Measurements from ENCODE around the gene RICTOR.
"Not testable (repeated sequence)": the region's sequence is repeated elsewhere in the genome, so short reads cannot be mapped to it uniquely, and the experiment has no call there.

Gene RICTOR

DNA sequence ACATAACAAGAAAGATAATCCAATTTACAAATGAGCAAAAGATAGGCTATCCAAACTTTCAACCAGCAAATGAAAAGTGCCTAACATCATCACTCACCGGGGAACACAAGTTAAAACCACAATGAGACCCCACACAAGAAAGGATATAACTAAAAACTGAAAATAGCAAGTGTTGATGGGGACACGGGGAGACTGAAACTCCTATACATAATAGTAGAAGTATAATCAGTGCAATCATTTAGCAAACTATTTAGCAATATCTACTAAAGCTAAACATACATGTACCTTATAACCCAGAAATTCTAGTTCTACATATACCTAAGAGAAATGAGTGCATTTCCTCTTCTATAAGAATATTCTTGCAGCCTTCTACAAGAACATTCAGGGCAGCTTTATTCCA lies 72.5 kb downstream of the RICTOR start:
- Histone ChIP-seq H3K4me3 (ENCODE audit: low read depth in 1 of 5, low read length in 5 of 5) (no peak overlapping the region), H3K36me3 (ENCODE audit: control insufficient read depth in 5 of 5, insufficient read depth in 5 of 5, low read length in 5 of 5) (peaks cover 0 to 11% (median 5%) of the 10 kb centered on the region in 5 donors), H3K4me1 (ENCODE audit: control insufficient read depth in 5 of 5, insufficient read depth in 5 of 5, low read length in 5 of 5) (no peaks in the 10 kb centered on the region), H3K9me3 (ENCODE audit: control insufficient read depth in 5 of 5, low read length in 5 of 5) (peaks cover 0 to 7% (median 3%) of the 10 kb centered on the region in 5 donors), H3K9ac (ENCODE audit: low read length in 5 of 5) (no peak overlapping the region), H3K27me3 (ENCODE audit: control insufficient read depth in 5 of 5, insufficient read depth in 4 of 5, low read length in 5 of 5) (no peaks in the 10 kb centered on the region), H3K27ac (ENCODE audit: low read depth, low read length) (no peak overlapping the region)

DNA sequence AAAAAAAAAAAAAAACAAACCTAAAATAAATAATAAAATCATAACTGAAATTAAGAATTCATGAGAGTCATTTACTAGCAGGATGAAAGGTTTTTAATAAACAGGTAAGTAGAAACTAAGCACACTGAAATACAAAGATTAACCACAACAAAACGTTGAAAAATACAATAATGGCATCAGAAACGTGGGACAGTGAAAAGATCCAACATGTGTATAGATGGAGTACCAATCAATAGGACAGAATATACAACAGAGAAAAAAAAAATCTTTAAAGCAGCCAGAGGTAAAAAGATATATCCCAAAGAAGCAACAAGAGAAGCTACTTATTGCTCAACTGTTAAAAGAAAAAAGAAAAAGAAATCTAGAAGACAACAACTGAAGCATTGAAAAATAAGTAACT lies 75.2 kb downstream of the RICTOR start:
- Histone ChIP-seq H3K36me3 (ENCODE audit: control insufficient read depth in 5 of 5, insufficient read depth in 5 of 5, low read length in 5 of 5) (peaks cover 0 to 11% (median 5%) of the 10 kb centered on the region in 5 donors), H3K4me1 (ENCODE audit: control insufficient read depth in 5 of 5, insufficient read depth in 5 of 5, low read length in 5 of 5) (no peaks in the 10 kb centered on the region), H3K9ac (ENCODE audit: low read length in 5 of 5) (no peak overlapping the region), H3K9me3 (ENCODE audit: control insufficient read depth in 5 of 5, low read length in 5 of 5) (peaks cover 0 to 7% (median 3%) of the 10 kb centered on the region in 5 donors), H3K4me3 (ENCODE audit: low read depth in 1 of 5, low read length in 5 of 5) (no peak overlapping the region), H3K27ac (ENCODE audit: low read depth, low read length) (no peak overlapping the region), H3K27me3 (ENCODE audit: control insufficient read depth in 5 of 5, insufficient read depth in 4 of 5, low read length in 5 of 5) (no peaks in the 10 kb centered on the region)

DNA sequence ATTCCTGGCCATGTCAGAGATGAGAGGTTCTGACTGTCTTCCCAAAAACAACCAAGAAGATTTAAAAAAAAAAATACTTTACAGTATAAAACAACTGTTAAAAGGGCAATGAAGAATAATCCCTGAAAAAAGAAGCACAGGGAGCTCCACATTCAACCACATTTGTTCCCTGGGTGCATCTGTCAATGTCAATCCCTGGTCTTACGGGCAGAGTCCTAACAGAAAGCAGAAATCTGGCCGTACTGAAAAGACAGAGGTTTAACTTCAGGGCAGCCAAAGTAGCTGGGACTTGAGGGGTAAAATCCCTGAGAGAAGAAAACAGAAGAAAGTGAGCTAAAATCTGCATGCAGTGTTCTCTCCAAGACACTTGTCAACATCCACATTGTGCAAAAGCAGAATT lies 76.6 kb downstream of the RICTOR start:
- peaks cover 0 to 7% (median 3%) of the 10 kb centered on the region in 5 donors for H3K9me3 ChIP-seq (ENCODE audit: control insufficient read depth in 5 of 5, low read length in 5 of 5)
- H3K4me3 ChIP-seq (ENCODE audit: low read depth in 1 of 5, low read length in 5 of 5) = no peak overlapping the region
- no peak overlapping the region for H3K9ac ChIP-seq (ENCODE audit: low read length in 5 of 5)
- peaks cover 0 to 11% (median 5%) of the 10 kb centered on the region in 5 donors for H3K36me3 ChIP-seq (ENCODE audit: control insufficient read depth in 5 of 5, insufficient read depth in 5 of 5, low read length in 5 of 5)
- no peaks in the 10 kb centered on the region for H3K4me1 ChIP-seq (ENCODE audit: control insufficient read depth in 5 of 5, insufficient read depth in 5 of 5, low read length in 5 of 5)
- H3K27me3 ChIP-seq (ENCODE audit: control insufficient read depth in 5 of 5, insufficient read depth in 4 of 5, low read length in 5 of 5) = no peaks in the 10 kb centered on the region
- no peak overlapping the region for H3K27ac ChIP-seq (ENCODE audit: low read depth, low read length)

DNA sequence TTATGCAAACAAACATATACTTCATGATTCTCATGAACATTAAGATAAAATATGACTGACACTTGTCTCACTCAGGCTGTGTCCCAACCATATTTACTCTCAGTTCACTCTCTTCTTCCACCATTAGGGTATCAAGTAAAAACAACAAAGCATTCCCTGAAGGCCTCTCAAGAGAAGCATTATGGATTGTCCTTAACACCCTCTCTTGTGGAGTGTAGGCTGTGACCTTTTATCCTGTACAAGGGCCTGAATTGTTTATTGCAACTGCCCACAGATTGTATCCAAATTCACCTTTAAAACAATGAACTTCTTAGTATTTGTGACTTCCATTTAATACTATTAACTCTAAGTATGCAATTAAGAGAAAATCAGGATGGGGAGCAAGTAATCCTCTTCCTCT lies 78.1 kb downstream of the RICTOR start:
- H3K27me3 ChIP-seq (ENCODE audit: control insufficient read depth in 5 of 5, insufficient read depth in 4 of 5, low read length in 5 of 5) = no peaks in the 10 kb centered on the region
- H3K9me3 ChIP-seq (ENCODE audit: control insufficient read depth in 5 of 5, low read length in 5 of 5) = peaks cover 0 to 7% (median 3%) of the 10 kb centered on the region in 5 donors
- peaks cover 0 to 6% (median 0%) of the 10 kb centered on the region in 5 donors for H3K36me3 ChIP-seq (ENCODE audit: control insufficient read depth in 5 of 5, insufficient read depth in 5 of 5, low read length in 5 of 5)
- H3K4me1 ChIP-seq (ENCODE audit: control insufficient read depth in 5 of 5, insufficient read depth in 5 of 5, low read length in 5 of 5) = no peaks in the 10 kb centered on the region
- H3K9ac ChIP-seq (ENCODE audit: low read length in 5 of 5) = no peak overlapping the region
- H3K27ac ChIP-seq (ENCODE audit: low read depth, low read length) = no peak overlapping the region
- H3K4me3 ChIP-seq (ENCODE audit: low read depth in 1 of 5, low read length in 5 of 5) = no peak overlapping the region

DNA sequence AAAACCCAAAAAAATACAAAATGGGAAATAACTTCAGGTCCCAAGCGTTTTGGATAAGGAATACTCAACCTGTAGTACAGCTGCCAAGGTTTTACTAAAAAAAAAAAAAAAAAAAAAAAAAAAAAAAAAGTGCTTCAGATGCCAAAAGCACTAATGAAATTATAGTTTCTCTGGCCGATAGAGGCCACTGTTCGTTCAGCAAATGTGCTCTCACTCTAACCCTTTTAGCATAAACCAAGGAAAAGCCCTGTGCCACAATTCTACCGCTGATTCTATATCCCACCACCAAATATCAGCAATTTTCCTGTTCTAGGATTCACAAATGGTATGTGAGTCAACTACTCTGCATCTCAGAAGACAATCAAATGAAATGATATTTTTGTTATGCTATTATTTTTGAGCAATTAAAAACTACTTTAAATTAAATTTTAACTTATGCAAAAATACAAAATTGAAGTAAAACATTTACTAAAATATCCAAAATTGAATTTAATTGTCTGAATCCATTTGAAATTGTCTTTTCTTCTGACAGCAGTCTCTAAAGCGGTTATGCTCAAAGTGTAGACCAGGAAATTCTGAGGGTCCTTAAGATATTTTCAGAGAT lies 79.8 kb downstream of the RICTOR start:
- Histone ChIP-seq H3K4me1 (ENCODE audit: control insufficient read depth in 5 of 5, insufficient read depth in 5 of 5, low read length in 5 of 5) (no peaks in the 10 kb centered on the region), H3K9ac (ENCODE audit: low read length in 5 of 5) (no peak overlapping the region), H3K27ac (ENCODE audit: low read depth, low read length) (no peak overlapping the region), H3K9me3 (ENCODE audit: control insufficient read depth in 5 of 5, low read length in 5 of 5) (peaks cover 0 to 7% (median 3%) of the 10 kb centered on the region in 5 donors), H3K4me3 (ENCODE audit: low read depth in 1 of 5, low read length in 5 of 5) (no peak overlapping the region), H3K36me3 (ENCODE audit: control insufficient read depth in 5 of 5, insufficient read depth in 5 of 5, low read length in 5 of 5) (peaks cover 3 to 7% (median 6%) of the 10 kb centered on the region in 5 donors), H3K27me3 (ENCODE audit: control insufficient read depth in 5 of 5, insufficient read depth in 4 of 5, low read length in 5 of 5) (no peaks in the 10 kb centered on the region)

DNA sequence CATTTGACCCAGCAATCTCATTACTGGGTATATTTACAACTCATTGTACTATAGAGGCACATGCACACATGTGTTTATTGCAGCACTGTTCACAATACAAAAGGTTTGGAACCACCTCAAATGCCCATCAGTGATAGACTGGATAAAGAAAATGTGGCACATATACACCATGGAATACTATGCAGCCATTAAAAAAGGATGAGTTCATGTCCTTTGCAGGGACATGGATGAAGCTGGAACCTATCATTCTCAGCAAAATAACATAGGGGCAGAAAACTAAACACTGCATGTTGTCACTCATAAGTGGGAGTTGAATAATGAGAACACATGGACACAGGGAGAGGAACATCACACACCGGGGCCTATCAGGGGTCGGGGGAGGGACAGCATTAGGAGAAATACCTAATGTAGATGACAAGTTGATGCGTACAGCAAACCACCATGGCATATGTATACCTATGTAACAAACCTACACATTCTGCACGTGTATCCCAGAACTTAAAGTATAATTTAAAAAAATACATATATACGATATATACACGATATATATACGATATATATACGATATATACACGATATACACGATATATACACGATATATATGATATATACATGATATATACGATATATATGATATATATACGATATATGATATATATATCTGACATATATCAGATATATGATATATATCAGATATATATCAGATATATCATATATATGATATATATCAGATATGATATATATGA lies 84.1 kb downstream of the RICTOR start:
- not testable (repeated sequence) for H3K27me3 ChIP-seq (ENCODE audit: control insufficient read depth in 5 of 5, insufficient read depth in 4 of 5, low read length in 5 of 5); H3K9ac ChIP-seq (ENCODE audit: low read length in 5 of 5); H3K4me1 ChIP-seq (ENCODE audit: control insufficient read depth in 5 of 5, insufficient read depth in 5 of 5, low read length in 5 of 5); H3K27ac ChIP-seq (ENCODE audit: low read depth, low read length); H3K4me3 ChIP-seq (ENCODE audit: low read depth in 1 of 5, low read length in 5 of 5); H3K36me3 ChIP-seq (ENCODE audit: control insufficient read depth in 5 of 5, insufficient read depth in 5 of 5, low read length in 5 of 5); H3K9me3 ChIP-seq (ENCODE audit: control insufficient read depth in 5 of 5, low read length in 5 of 5)

DNA sequence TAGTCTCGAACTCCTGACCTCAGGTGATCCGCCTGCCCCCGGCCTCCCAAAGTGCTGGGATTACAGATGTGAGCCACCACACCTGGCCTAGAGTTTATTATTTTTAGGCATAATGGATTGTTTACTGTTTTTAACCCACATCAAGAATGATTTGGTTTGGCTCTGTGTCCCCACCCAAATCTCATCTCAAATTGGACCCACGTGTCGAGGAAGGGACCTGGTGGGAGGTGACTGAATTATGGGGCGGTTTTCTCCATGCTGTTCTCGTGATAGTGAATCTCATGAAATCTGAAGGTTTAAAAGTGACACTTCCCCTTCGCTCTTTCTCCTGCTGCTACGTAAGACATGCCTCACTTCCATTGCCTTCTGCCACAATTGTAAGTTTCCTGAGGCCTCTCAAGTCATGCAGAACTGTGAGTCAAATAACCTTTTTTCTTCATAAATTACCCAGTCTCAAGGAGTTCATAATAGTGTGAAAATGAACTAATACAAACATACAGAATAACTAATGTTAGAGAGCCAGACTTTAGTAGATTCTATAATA lies 88.2 kb downstream of the RICTOR start:
- Histone ChIP-seq H3K27ac (ENCODE audit: low read depth, low read length) (no peak overlapping the region), H3K4me3 (ENCODE audit: low read depth in 1 of 5, low read length in 5 of 5) (no peak overlapping the region)

DNA sequence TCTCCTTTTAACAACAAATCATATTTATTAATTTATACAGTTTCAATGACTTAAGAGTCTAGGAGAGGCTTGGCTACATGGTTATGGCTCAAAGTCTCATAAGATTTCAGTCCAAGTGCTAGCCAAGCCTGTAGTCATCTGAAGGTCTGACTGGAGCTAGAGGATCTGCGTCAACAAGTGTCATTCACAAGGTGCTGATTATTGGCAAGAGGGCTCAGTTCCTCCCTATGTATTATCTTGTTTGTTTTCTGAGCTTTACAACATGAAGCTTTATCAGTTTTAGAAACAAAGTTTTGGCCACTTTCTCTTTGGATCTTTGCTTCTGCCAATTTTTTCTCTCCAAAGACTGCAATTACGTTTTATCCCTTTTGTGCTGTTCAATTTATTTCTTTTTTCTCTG lies 94.7 kb downstream of the RICTOR start:
- H3K9ac ChIP-seq (ENCODE audit: low read length in 5 of 5) = no peak overlapping the region
- no peaks in the 10 kb centered on the region for H3K9me3 ChIP-seq (ENCODE audit: control insufficient read depth in 5 of 5, low read length in 5 of 5)
- no peaks in the 10 kb centered on the region for H3K27me3 ChIP-seq (ENCODE audit: control insufficient read depth in 5 of 5, insufficient read depth in 4 of 5, low read length in 5 of 5)
- no peak overlapping the region for H3K27ac ChIP-seq (ENCODE audit: low read depth, low read length)
- H3K36me3 ChIP-seq (ENCODE audit: control insufficient read depth in 5 of 5, insufficient read depth in 5 of 5, low read length in 5 of 5) = peaks cover 2 to 22% (median 12%) of the 10 kb centered on the region in 5 donors
- H3K4me3 ChIP-seq (ENCODE audit: low read depth in 1 of 5, low read length in 5 of 5) = no peak overlapping the region
- H3K4me1 ChIP-seq (ENCODE audit: control insufficient read depth in 5 of 5, insufficient read depth in 5 of 5, low read length in 5 of 5) = no peaks in the 10 kb centered on the region

More for the DNA sequence above, 88.2 kb downstream of the RICTOR start:
- no peaks in the 10 kb centered on the region for H3K4me1 ChIP-seq (ENCODE audit: control insufficient read depth in 5 of 5, insufficient read depth in 5 of 5, low read length in 5 of 5)
- peaks cover 0 to 9% (median 5%) of the 10 kb centered on the region in 5 donors for H3K36me3 ChIP-seq (ENCODE audit: control insufficient read depth in 5 of 5, insufficient read depth in 5 of 5, low read length in 5 of 5)
- H3K9me3 ChIP-seq (ENCODE audit: control insufficient read depth in 5 of 5, low read length in 5 of 5) = no peaks in the 10 kb centered on the region
- no peak overlapping the region for H3K9ac ChIP-seq (ENCODE audit: low read length in 5 of 5)
- H3K27me3 ChIP-seq (ENCODE audit: control insufficient read depth in 5 of 5, insufficient read depth in 4 of 5, low read length in 5 of 5) = no peaks in the 10 kb centered on the region

DNA sequence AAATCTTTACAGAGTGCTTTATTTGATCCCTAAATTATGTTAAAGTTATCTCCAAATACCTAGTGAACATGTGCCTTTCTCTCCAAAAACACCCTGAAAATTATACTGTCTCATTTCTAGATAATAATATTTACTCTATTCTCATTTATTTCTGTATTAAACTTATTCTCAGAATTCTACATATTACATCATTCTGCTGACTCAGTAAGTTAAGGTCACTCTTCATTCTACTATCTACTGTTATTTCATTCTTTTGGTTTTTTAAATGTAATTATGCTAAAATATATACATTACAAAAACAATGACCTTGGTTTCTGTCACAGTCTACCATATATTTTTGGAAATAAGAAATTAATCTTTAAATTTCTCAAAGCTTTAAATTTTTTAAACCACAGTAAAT lies 96.2 kb downstream of the RICTOR start:
- Histone ChIP-seq H3K27me3 (ENCODE audit: control insufficient read depth in 5 of 5, insufficient read depth in 4 of 5, low read length in 5 of 5) (no peaks in the 10 kb centered on the region), H3K9ac (ENCODE audit: low read length in 5 of 5) (no peak overlapping the region), H3K27ac (ENCODE audit: low read depth, low read length) (no peak overlapping the region), H3K36me3 (ENCODE audit: control insufficient read depth in 5 of 5, insufficient read depth in 5 of 5, low read length in 5 of 5) (peaks cover 2 to 32% (median 16%) of the 10 kb centered on the region in 5 donors), H3K4me3 (ENCODE audit: low read depth in 1 of 5, low read length in 5 of 5) (no peak overlapping the region), H3K4me1 (ENCODE audit: control insufficient read depth in 5 of 5, insufficient read depth in 5 of 5, low read length in 5 of 5) (no peaks in the 10 kb centered on the region), H3K9me3 (ENCODE audit: control insufficient read depth in 5 of 5, low read length in 5 of 5) (no peaks in the 10 kb centered on the region)

DNA sequence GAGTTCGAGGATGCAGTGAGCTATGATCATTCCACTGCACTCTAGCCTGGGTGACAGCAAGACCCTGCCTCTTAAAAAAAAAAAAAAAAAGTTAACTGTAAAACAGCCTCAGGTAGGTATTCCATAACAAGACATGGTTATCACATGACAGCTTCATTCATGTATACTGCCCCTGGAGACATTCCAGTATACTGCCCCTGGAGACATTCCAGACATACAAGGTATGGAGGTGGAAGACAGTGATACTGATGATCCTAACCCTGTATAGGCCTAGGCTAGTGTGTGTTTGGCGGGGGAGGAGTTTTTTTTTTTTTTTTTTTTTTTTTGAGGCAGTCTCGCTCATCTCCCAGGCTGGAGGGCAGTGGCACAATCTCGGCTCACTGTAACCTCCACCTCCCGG lies 105.5 kb downstream of the RICTOR start:
- Histone ChIP-seq H3K27ac (ENCODE audit: low read depth, low read length) (no peak overlapping the region), H3K9ac (ENCODE audit: low read length in 5 of 5) (no peak overlapping the region), H3K4me3 (ENCODE audit: low read depth in 1 of 5, low read length in 5 of 5) (no peak overlapping the region), H3K4me1 (ENCODE audit: control insufficient read depth in 5 of 5, insufficient read depth in 5 of 5, low read length in 5 of 5) (no peaks in the 10 kb centered on the region), H3K9me3 (ENCODE audit: control insufficient read depth in 5 of 5, low read length in 5 of 5) (no peaks in the 10 kb centered on the region), H3K27me3 (ENCODE audit: control insufficient read depth in 5 of 5, insufficient read depth in 4 of 5, low read length in 5 of 5) (no peaks in the 10 kb centered on the region), H3K36me3 (ENCODE audit: control insufficient read depth in 5 of 5, insufficient read depth in 5 of 5, low read length in 5 of 5) (peaks cover 14 to 34% (median 25%) of the 10 kb centered on the region in 5 donors)
